Spleen (tissue), 11 donors: Measurements from ENCODE around the gene DNER. TPM values are rescaled to one million over a fixed set of nuclear protein-coding genes. Genes with fewer than 3 reads are reported as not detected.

Experiments
- DNase-seq: peaks from one replicate; pipeline ENCODE4 v3.0.0-alpha.2; 2020
- H3K27ac ChIP-seq, 8 donors: fragments of 200-600 bp; sonication (generic) in 7 of 8; 1 replicate in 4 of 8; 2 replicates in 4 of 8; pipeline versions ENCODE4 v1.5.0 to v1.8.0; 2016 to 2021; ENCODE audit warnings: inconsistent platforms in 4 of 8, mild to moderate bottlenecking in 4 of 8, moderate library complexity in 1 of 8
- H3K27me3 ChIP-seq, 7 donors: fragments of 200-600 bp; sonication (generic) in 6 of 7; replicated peaks in 1 of 7; 1 replicate in 4 of 7; 2 replicates in 3 of 7; pipeline versions ENCODE4 v1.5.0 to v1.8.0; 2016 to 2021; ENCODE audit warnings: inconsistent platforms in 3 of 7, mild to moderate bottlenecking in 1 of 7
- H3K36me3 ChIP-seq, 6 donors: fragments of 200-600 bp; sonication (generic) in 5 of 6; 1 replicate in 4 of 6; 2 replicates in 2 of 6; pipeline versions ENCODE4 v1.5.0 to v1.8.0; 2016 to 2021; ENCODE audit warnings: inconsistent platforms in 2 of 6
- H3K4me1 ChIP-seq, 6 donors: fragments of 200-600 bp; sonication (generic) in 5 of 6; 1 replicate in 3 of 6; 2 replicates in 3 of 6; pipeline versions ENCODE4 v1.5.0 to v1.8.0; 2016 to 2021; ENCODE audit warnings: inconsistent platforms in 3 of 6
- H3K4me3 ChIP-seq, 8 donors: fragments of 200-600 bp; sonication (generic) in 7 of 8; 1 replicate in 4 of 8; 2 replicates in 4 of 8; pipeline versions ENCODE4 v1.5.0 to v1.8.0; 2016 to 2021; ENCODE audit warnings: inconsistent platforms in 4 of 8, mild to moderate bottlenecking in 4 of 8, moderate library complexity in 2 of 8
- H3K9me3 ChIP-seq, 8 donors: fragments of 200-600 bp; sonication (generic) in 7 of 8; 1 replicate in 4 of 8; 2 replicates in 4 of 8; pipeline versions ENCODE4 v1.5.0 to v1.8.0; 2016 to 2021; ENCODE audit warnings: inconsistent platforms in 4 of 8
- CTCF ChIP-seq, 11 experiments: fragments of 200-600 bp in 7 of 11; fragments of 450-650 bp in 4 of 11; sonication (generic) in 4 of 11; IDR thresholded peaks in 8 of 11; conservative IDR thresholded peaks in 3 of 11; 1 replicate in 7 of 11; 2 replicates in 4 of 11; pipeline versions ENCODE4 v1.4.0 to v1.8.0; 2016 to 2021; ENCODE audit warnings: antibody characterized with exemption in 11 of 11, inconsistent platforms in 4 of 11, mild to moderate bottlenecking in 1 of 11
- POLR2A ChIP-seq, 3 donors: fragments of 450-650 bp; IDR thresholded peaks; one replicate each; pipeline ENCODE4 v1.5.1; 2017; ENCODE audit warnings: antibody characterized with exemption in 3 of 3, mild to moderate bottlenecking in 1 of 3
- POLR2AphosphoS5 ChIP-seq, 3 donors: sonication (generic); formaldehyde crosslinking; IDR thresholded peaks; one replicate each; pipeline ENCODE4 v1.5.1; 2017; ENCODE audit warnings: antibody characterized with exemption in 3 of 3
- WGBS, 5 donors: extraction: QIAGEN DNeasy Blood & Tissue Kit in 3 of 5; methylation state at CpG; one replicate each; pipeline versions ENCODE4 v1.1.5 to v1.1.7; 2013 to 2018; 5-methylcytosine and 5-hydroxymethylcytosine counted together
- intact Hi-C: fragments of 100-400 bp; cut with DNase I; formaldehyde crosslinking; loops from one replicate; pipeline ENCODE4 v1.15.0; 2023; ENCODE audit warnings: low total_unique reads
- polyA plus RNA-seq, 3 donors: library from polyadenylated mRNA; stranded (reverse); fragments of 200-250 nt; gene quantifications; one replicate each; pipeline ENCODE4 v1.2.1, GENCODE V29; 2013
- total RNA-seq, 7 donors: library from RNA; depleted of rRNA in 3 of 7; stranded (reverse); fragments of >200 nt in 3 of 7; fragmentation: NEBNext Ultra II Directional in 4 of 7; extraction: Animal tissue kit (Norgen Biotek cat#: 25700) in 4 of 7; gene quantifications; one replicate each; pipeline versions ENCODE4 v1.1.0 to v1.2.1, GENCODE V29; 2016 to 2021
- donor health status: healthy with polysubstance abuse.
- donor health status: DM: no; HTN: no; CAD: no; lungs with moderate emphysema.
- donor health status: DM: no; HTN: no; CAD: no.
- donor health status: Bipolar disorder and iron deficiency.
- donor health status: healthy.
- donor health status: DM: no; HTN: no; CAD: no.
- donor health status: DM: yes; HTN: yes; CAD: no.

DNER gene
- total and polyA plus RNA-seq, 10 donors, result 0.03 to 0.58 (median 0.26) TPM; not detected in 3

- WGBS, 5 donors, result 44 to 71% (median 55%) methylated on average over 1 of the region's 1 CpG
- intact Hi-C loops, result no loop called here
- no peak overlapping the region for H3K27ac ChIP-seq
- no peak for TF ChIP-seq POLR2AphosphoS5 (IDR thresholded peaks at IDR 0.05)
- TF ChIP-seq POLR2A (IDR thresholded peaks at IDR 0.05), result no peak
- TF ChIP-seq CTCF (IDR thresholded peaks at IDR 0.05 in 8 of 11, conservative IDR thresholded peaks at IDR 0.05 in 3 of 11), result no peak
- H3K4me1 ChIP-seq, result no peaks in the 10 kb centered on the region
- no peak for DNase-seq
- H3K36me3 ChIP-seq, result no peaks in the 10 kb centered on the region
- no peaks in the 10 kb centered on the region for H3K27me3 ChIP-seq
- no peak overlapping the region for H3K4me3 ChIP-seq
- H3K9me3 ChIP-seq, result peaks cover 4 to 37% (median 28%) of the 10 kb centered on the region in 8 donors
Measured at GRCh38 chr2:229734410-229734809, 20.1 kb upstream of the DNER start.

GRCh38 chr2:229733611-229734245, 19.4 kb upstream of the DNER start:
- Histone ChIP-seq H3K27ac (no peak overlapping the region), H3K4me3 (no peak overlapping the region), H3K36me3 (no peaks in the 10 kb centered on the region), H3K4me1 (no peaks in the 10 kb centered on the region), H3K27me3 (no peaks in the 10 kb centered on the region), H3K9me3 (peaks cover 2 to 30% (median 22%) of the 10 kb centered on the region in 8 donors)
- DNase-seq, result no peak
- WGBS, 5 donors, result 57 to 73% (median 60%) methylated on average over 6 of the region's 6 CpGs
- TF ChIP-seq POLR2A (IDR thresholded peaks at IDR 0.05) (no peak), CTCF (IDR thresholded peaks at IDR 0.05 in 8 of 11, conservative IDR thresholded peaks at IDR 0.05 in 3 of 11) (no peak), POLR2AphosphoS5 (IDR thresholded peaks at IDR 0.05) (no peak)
- intact Hi-C loops, result no loop called here

- peaks cover 0 to 4% (median 0%) of the 10 kb centered on the region in 7 donors for H3K27me3 ChIP-seq
- peaks cover 2 to 21% (median 14%) of the 10 kb centered on the region in 8 donors for H3K9me3 ChIP-seq
- DNase-seq, result no peak
- H3K27ac ChIP-seq, result no peak overlapping the region
- H3K4me1 ChIP-seq, result no peaks in the 10 kb centered on the region
- TF ChIP-seq CTCF (IDR thresholded peaks at IDR 0.05 in 8 of 11, conservative IDR thresholded peaks at IDR 0.05 in 3 of 11), result no peak
- no peak for TF ChIP-seq POLR2AphosphoS5 (IDR thresholded peaks at IDR 0.05)
- TF ChIP-seq POLR2A (IDR thresholded peaks at IDR 0.05), result no peak
- no peak overlapping the region for H3K4me3 ChIP-seq
- intact Hi-C loops, result no loop called here
- 81 to 93% (median 92%) methylated on average over 6 of the region's 6 CpGs for WGBS, 5 donors
- H3K36me3 ChIP-seq, result no peaks in the 10 kb centered on the region
Measured at GRCh38 chr2:229732897-229733296, 18.5 kb upstream of the DNER start.

- H3K4me3 ChIP-seq, result no peak overlapping the region
- no peak for TF ChIP-seq POLR2AphosphoS5 (IDR thresholded peaks at IDR 0.05)
- no peak for TF ChIP-seq CTCF (IDR thresholded peaks at IDR 0.05 in 8 of 11, conservative IDR thresholded peaks at IDR 0.05 in 3 of 11)
- no peak for TF ChIP-seq POLR2A (IDR thresholded peaks at IDR 0.05)
- no peak overlapping the region for H3K27ac ChIP-seq
- H3K4me1 ChIP-seq, result no peaks in the 10 kb centered on the region
- H3K27me3 ChIP-seq, result peaks cover 0 to 11% (median 0%) of the 10 kb centered on the region in 7 donors
- intact Hi-C loops, result no loop called here
- no peak for DNase-seq
- peaks cover 0 to 12% (median 4%) of the 10 kb centered on the region in 8 donors for H3K9me3 ChIP-seq
- 48 to 75% (median 64%) methylated on average over 4 of the region's 4 CpGs for whole genome bisulfite sequencing, 5 donors
- no peaks in the 10 kb centered on the region for H3K36me3 ChIP-seq
Measured at GRCh38 chr2:229731916-229732315, 17.6 kb upstream of the DNER start.
